Upper lobe of left lung (tissue), 4 donors: Measurements from ENCODE around the gene THOC6.
A peak's percentile ranks its signal among the peaks of the same experiment; 100 is the strongest.

Experiments used
- EP300 ChIP-seq, 4 donors: sonication (generic); formaldehyde crosslinking; IDR thresholded peaks; one replicate each; pipeline ENCODE4 v1.5.1; 2017; ENCODE audit warnings: antibody characterized with exemption in 4 of 4, control low read depth in 2 of 4
- POLR2A ChIP-seq, 4 donors: fragments of 450-650 bp; IDR thresholded peaks; one replicate each; pipeline ENCODE4 v1.5.1; 2016 to 2017; ENCODE audit warnings: antibody characterized with exemption in 4 of 4, mild to moderate bottlenecking in 2 of 4
- TF ChIP-seq, protein P1 (sequence below), 6 experiments: fragments of 450-650 bp in 4 of 6; fragments of 200-600 bp in 2 of 6; sonication (generic) in 2 of 6; IDR thresholded peaks; one replicate each; pipeline ENCODE4 v1.5.1; 2016 to 2019; ENCODE audit warnings: antibody characterized with exemption in 6 of 6

DNA sequence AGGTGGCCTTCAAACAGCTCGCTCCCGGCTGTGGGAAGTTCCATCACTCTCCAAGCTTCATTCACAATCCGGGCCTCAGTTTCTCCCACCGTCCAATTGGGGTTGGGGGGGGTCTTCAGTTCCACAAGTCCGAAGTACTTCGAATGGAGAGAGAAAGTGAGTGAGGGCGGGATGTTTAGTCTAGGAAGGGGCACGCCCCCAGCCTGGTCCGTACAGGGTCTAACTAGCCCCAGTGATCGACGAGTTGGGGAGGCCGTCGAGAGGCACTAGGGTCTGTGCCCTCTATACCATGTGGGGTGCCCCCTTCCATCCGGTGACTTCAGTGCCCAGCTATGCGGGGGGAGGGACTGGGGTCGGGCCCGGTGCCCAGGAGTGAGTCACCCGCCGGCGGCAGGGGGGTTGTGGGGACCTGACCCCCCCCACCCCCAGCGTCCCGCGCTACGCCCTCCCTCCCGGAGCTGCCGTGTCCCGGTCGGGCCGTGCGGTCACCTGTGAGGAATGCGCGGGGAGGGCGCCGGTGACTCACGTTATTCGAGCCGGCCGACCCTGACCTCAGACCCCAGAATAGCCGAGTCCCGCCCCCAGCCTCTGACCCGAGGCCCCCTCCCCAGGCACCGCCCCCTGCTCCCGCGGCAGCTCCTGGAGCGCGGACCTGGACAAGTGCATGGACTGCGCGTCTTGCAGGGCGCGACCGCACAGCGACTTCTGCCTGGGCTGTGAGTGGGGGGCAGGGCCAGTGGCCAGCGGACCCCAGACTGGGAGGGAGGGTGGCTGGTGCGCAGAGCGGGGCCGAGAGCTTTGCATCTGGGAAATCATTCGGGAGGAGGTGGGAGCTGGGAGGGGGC, 3.0 kb upstream of the THOC6 start:
- TF ChIP-seq, protein P1, sequence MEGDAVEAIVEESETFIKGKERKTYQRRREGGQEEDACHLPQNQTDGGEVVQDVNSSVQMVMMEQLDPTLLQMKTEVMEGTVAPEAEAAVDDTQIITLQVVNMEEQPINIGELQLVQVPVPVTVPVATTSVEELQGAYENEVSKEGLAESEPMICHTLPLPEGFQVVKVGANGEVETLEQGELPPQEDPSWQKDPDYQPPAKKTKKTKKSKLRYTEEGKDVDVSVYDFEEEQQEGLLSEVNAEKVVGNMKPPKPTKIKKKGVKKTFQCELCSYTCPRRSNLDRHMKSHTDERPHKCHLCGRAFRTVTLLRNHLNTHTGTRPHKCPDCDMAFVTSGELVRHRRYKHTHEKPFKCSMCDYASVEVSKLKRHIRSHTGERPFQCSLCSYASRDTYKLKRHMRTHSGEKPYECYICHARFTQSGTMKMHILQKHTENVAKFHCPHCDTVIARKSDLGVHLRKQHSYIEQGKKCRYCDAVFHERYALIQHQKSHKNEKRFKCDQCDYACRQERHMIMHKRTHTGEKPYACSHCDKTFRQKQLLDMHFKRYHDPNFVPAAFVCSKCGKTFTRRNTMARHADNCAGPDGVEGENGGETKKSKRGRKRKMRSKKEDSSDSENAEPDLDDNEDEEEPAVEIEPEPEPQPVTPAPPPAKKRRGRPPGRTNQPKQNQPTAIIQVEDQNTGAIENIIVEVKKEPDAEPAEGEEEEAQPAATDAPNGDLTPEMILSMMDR (IDR thresholded peaks at IDR 0.05), result peak in 1 of 6 experiments; percentile 15
- peak in 2 of 4 donors; percentile 61 to 93 for TF ChIP-seq EP300 (IDR thresholded peaks at IDR 0.05)
- TF ChIP-seq POLR2A (IDR thresholded peaks at IDR 0.05), result peak in 1 of 4 donors; percentile 80
